Upper lobe of left lung (tissue), 4 donors: ENCODE measurements around the gene SOCS1.
A peak's percentile ranks its signal among the peaks of the same experiment; 100 is the strongest.

Experiments
- CTCF ChIP-seq, 6 experiments: fragments of 450-650 bp in 4 of 6; fragments of 200-600 bp in 2 of 6; sonication (generic) in 2 of 6; IDR thresholded peaks; one replicate each; pipeline ENCODE4 v1.5.1; 2016 to 2019; ENCODE audit warnings: antibody characterized with exemption in 6 of 6
- EP300 ChIP-seq, 4 donors: sonication (generic); formaldehyde crosslinking; IDR thresholded peaks; one replicate each; pipeline ENCODE4 v1.5.1; 2017; ENCODE audit warnings: antibody characterized with exemption in 4 of 4, control low read depth in 2 of 4
- POLR2A ChIP-seq, 4 donors: fragments of 450-650 bp; IDR thresholded peaks; one replicate each; pipeline ENCODE4 v1.5.1; 2016 to 2017; ENCODE audit warnings: antibody characterized with exemption in 4 of 4, mild to moderate bottlenecking in 2 of 4
- POLR2AphosphoS5 ChIP-seq, 2 donors: sonication (generic); formaldehyde crosslinking; IDR thresholded peaks; one replicate each; pipeline ENCODE4 v1.5.1; 2017; ENCODE audit warnings: antibody characterized with exemption in 2 of 2

- TF ChIP-seq POLR2A (IDR thresholded peaks at IDR 0.05) = peak in 3 of 4 donors; percentile 95 to 99 (median 96)
- peak; percentile 96 to 100 (median 100) for TF ChIP-seq CTCF (IDR thresholded peaks at IDR 0.05)
- TF ChIP-seq EP300 (IDR thresholded peaks at IDR 0.05) = peak in 1 of 4 donors; percentile 37
- TF ChIP-seq POLR2AphosphoS5 (IDR thresholded peaks at IDR 0.05) = peak; percentile 66 to 93
Observed at GRCh38 chr16:11255737-11256660, at the start of gene SOCS1.
